Right renal pelvis (tissue), 4 donors: ENCODE results near the gene AKR1C1. TPM values are rescaled to one million over a fixed set of nuclear protein-coding genes. Genes with fewer than 3 reads are reported as not detected.
"Not testable (repeated sequence)": the region's sequence is repeated elsewhere in the genome, so short reads cannot be mapped to it uniquely, and the experiment has no call there.

Source experiments
- DNase-seq, 4 donors: peaks; one replicate each; pipeline ENCODE4 v3.0.0-alpha.2; 2013; ENCODE audit warnings: low read depth in 4 of 4, low spot score in 3 of 4, missing footprints in 1 of 4
- polyA plus RNA-seq, 4 donors: library from polyadenylated mRNA; unstranded; fragments of 120-200 nt; gene quantifications; one replicate each; pipeline ENCODE4 v1.2.1, GENCODE V29; 2013; ENCODE audit not compliant: insufficient read length in 4 of 4

The AKR1C1 gene
- polyA plus RNA-seq, 4 donors: 10.2 to 14.0 (median 11.9) TPM

DNA sequence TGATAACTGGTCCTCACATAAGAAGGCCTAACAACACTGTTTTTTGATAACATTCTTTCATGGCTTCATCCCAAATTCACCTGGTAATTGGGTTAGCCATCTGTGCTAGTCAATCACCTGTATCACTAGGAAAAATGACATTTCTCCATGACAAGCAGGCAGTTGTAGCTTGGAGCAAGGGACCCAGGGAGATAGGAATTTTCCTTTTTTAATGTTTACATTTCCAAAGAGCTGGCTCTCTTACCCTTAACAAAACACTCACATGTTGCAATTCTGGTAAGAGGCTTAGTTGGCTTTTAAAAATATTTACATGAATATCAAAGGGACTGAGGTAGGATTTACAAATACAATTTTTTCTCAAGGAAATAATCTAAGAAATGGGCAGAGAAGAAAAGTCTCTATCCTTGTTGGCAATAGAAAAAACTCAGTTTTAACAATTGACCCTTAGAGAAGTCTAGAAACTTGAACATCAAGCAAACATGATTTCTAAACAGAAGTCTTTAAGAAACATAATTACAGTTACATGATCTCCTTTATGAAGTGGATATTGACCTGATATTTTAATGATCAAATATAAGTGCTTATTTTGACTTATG is 16.1 kb upstream of the AKR1C1 start:
- DNase-seq: no peak

GRCh38 chr10:4947635-4948596 is 15.3 kb upstream of the AKR1C1 start:
- DNase-seq: no peak

DNA sequence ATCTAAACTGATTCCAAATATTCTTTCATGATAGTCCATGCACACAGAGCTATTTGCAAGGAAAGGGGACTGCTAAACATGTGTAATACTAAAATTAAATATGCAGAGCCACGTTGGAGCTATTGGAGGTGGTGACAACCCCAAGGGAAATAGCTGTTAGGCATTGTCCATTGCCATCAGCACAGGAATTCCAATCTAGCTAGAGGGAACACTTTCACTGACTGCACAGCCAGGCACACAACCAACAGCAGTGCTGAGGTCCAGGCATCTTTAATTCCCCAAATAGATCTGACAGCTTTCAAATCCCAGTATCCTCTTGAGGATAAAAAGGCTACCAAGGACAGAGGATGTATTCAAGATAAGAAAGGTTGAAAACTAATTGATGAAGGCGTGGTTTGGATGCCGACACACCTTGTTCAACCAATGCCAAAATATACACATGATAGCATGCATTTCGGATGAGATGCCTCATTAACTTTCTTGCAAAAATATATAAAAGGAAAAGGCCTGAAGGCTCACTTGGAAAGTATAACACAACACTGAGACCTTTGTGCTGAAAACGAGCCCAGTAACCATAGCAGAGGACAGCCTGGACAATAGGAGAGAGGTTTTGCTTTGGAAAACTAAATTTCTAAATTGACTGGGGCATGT is 11.6 kb upstream of the AKR1C1 start:
- not testable (repeated sequence) for DNase-seq

GRCh38 chr10:4953405-4953804 is 9.8 kb upstream of the AKR1C1 start:
- no peak for DNase-seq

DNA sequence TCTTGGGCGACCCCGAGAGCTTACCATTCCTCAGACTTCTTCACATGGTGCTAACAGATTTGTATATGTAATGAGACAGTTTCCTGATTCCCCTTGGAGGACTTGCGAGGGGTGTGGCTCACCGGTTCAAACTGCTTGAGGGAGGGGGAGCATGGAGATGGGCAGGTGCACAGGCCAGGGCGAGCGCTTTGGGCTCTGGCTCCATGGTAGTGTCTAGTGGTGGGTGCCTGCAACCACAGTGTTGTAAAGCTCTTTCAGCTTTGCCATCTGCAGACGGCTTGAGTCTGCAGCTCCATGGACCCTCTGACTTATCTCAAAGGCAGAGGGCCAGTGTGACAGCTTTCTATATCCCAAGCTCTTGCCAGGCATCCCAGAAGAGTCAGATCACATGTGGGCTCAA is 7.1 kb upstream of the AKR1C1 start:
- not testable (repeated sequence) for DNase-seq

- not testable (repeated sequence) for DNase-seq
Observed at GRCh38 chr10:4956955-4957645, 6.1 kb upstream of the AKR1C1 start.

- not testable (repeated sequence) for DNase-seq
Observed at GRCh38 chr10:4961558-4961957, 1.7 kb upstream of the AKR1C1 start.

- not testable (repeated sequence) for DNase-seq
Observed at GRCh38 chr10:4962308-4962707, 907 bp upstream of the AKR1C1 start.

DNA sequence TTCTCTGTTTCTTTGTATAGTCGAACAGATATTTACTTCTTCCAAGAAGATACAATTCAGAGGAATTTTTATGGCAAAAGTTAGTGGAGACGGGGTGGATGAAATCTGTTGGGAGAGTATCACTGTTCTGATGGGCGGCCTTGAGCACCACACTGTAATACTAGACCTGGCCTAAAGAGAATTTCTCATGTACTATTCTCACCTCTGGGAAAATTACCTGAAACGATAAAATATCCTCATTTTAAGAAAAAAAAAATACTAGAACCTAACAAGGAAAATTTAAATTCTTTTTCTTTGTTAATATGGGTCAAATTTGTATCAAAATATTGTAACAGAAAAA is 570 bp downstream of the AKR1C1 start:
- DNase-seq: not testable (repeated sequence)

DNA sequence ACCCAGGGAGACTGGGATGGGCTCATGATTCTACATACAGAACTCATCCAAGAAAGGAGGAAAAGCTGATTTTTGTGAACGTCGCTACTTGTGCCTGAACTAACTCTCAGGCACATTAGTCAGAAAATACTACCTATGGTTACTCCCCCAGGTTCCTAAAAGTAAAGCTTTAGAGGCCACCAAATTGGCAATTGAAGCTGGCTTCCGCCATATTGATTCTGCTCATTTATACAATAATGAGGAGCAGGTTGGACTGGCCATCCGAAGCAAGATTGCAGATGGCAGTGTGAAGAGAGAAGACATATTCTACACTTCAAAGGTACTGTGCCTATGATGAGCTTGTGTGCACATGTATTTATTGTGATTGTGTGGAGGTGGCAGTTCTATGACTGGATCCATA is 2.5 kb downstream of the AKR1C1 start:
- not testable (repeated sequence) for DNase-seq

DNA sequence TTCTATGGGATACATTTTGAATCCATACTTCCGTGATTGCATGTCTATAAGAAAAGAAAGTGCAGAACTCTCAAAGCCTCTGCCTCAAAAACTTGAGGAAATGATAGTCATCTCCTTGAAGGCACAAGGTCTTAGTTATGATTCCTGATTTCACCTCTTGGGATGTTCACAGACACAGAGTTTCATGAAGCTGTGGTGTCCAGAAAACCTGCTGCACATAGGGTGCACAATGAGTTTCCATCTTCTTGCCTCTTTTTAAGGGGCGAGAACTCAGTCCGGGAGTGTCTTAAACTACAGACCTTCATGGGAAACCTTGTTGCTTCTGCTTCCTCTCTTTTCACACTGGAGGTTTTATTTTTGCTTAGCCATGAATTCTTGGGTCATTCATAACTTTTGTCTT is 4.0 kb downstream of the AKR1C1 start:
- not testable (repeated sequence) for DNase-seq

DNA sequence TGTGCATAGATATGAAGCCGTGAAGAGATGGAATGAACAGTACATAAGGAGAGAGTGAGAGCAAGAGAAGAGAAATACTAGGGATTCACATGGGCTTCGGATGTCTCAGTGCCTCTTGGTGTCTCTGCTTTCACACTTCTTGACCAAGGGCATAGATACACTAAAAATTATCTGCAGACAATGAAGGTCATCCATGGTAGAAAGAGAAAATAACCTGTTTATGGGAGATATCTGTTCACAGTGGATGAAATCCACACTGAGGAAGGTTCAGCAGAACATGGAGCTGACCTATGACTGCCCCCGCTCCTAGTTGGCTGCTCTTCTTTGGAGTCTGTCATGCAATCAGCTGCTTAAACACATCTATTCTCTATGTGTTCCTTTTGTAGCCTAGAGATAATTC is 6.1 kb downstream of the AKR1C1 start:
- not testable (repeated sequence) for DNase-seq

GRCh38 chr10:4970362-4970761 is 7.1 kb downstream of the AKR1C1 start:
- not testable (repeated sequence) for DNase-seq

DNA sequence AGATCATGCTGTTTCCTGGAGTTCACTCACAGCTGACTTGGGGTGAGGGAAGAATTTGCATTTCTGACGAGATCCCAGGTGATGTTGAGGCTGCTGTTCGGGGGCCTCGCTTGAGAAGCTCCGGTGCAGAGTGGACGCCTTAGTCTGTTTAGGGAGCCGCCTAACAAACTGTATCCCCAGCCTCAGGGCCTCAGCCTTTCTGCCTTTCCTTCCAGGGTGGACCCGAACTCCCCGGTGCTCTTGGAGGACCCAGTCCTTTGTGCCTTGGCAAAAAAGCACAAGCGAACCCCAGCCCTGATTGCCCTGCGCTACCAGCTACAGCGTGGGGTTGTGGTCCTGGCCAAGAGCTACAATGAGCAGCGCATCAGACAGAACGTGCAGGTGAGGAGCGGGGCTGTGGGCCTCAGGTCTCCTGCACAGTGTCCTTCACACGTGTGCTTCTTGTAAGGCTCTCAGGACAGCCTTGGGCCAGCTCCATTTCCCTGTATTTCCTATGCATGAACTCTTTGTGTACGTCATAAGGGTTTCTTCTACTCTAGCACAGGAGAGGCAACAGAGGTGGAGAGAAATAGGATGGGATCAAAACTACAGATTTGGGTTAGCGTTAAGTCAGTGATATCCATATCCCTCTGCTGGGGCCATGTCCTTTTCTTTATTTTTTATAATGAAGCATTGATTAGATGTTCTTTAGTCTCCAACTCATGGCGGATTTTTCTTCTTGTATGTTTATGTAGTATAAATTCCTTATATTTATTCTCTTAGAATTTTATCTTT is 9.3 kb downstream of the AKR1C1 start:
- not testable (repeated sequence) for DNase-seq

GRCh38 chr10:4973294-4973693 is 10.1 kb downstream of the AKR1C1 start:
- DNase-seq: not testable (repeated sequence)

GRCh38 chr10:4974400-4974799 is 11.2 kb downstream of the AKR1C1 start:
- DNase-seq: not testable (repeated sequence)

- DNase-seq: no peak
Observed at GRCh38 chr10:4977025-4977424, 13.8 kb downstream of the AKR1C1 start.

- DNase-seq: no peak
Observed at GRCh38 chr10:4978870-4979269, 15.7 kb downstream of the AKR1C1 start.

- DNase-seq: no peak
Observed at GRCh38 chr10:4980793-4981192, 17.6 kb downstream of the AKR1C1 start.
